IMR-90 (cell line): ENCODE data around the gene STK25. TPM values are rescaled to one million over a fixed set of nuclear protein-coding genes. Genes with fewer than 3 reads are reported as not detected.

ENCODE experiments used
- ATAC-seq: fragments of 200-7000 bp; cut with Tn5 transposase; 2 replicates; pipeline ENCODE4 v1.9.1; 2020; ENCODE audit warnings: low read depth, mild to moderate bottlenecking, moderate library complexity
- BruUV-seq: library from RNA; stranded (reverse); fragments of 400-500 nt; replicated peaks from 2 replicates; lab custom pipeline; 2021; lab: Mats Ljungman, UMichigan
- CTCF ChIA-PET: fragments of 300-600 bp; formaldehyde crosslinking; extraction: SDS; loops from one replicate; lab custom pipeline; 2021; ENCODE audit warnings: antibody characterized with exemption; lab: Yijun Ruan, JAX
- POLR2A ChIA-PET: fragments of 300-600 bp; sonication (Branson Sonifier 250); formaldehyde crosslinking; loops from one replicate; lab custom pipeline; 2022; ENCODE audit warnings: antibody characterized with exemption; ENCODE audit not compliant: unreplicated experiment; lab: Charles Lee
- DNase-seq: peaks from one replicate; pipeline ENCODE4 v3.0.0; 2013
- H2AFZ ChIP-seq: replicated peaks from 2 replicates; pipeline ENCODE3; 2013; ENCODE audit warnings: low read length, mild to moderate bottlenecking; ENCODE audit not compliant: poor library complexity
- H2AK5ac ChIP-seq: 2 replicates; pipeline ENCODE4 v1.6.1; 2013; ENCODE audit warnings: low read depth, low read length, inconsistent platforms
- H2AK9ac ChIP-seq: replicated peaks from 2 replicates; pipeline ENCODE3; 2013; ENCODE audit warnings: mild to moderate bottlenecking, low read depth, low read length, moderate library complexity; ENCODE audit not compliant: poor library complexity
- H2BK120ac ChIP-seq: 2 replicates; pipeline ENCODE4 v1.6.1; 2013; ENCODE audit warnings: low read depth, low read length, inconsistent platforms
- H2BK15ac ChIP-seq: 3 replicates; pipeline ENCODE4 v1.6.1; 2013; ENCODE audit warnings: low read depth, low read length, inconsistent platforms
- H2BK20ac ChIP-seq: 2 replicates; pipeline ENCODE4 v1.6.1; 2013; ENCODE audit warnings: low read depth, mild to moderate bottlenecking, inconsistent platforms, low read length, moderate library complexity
- H2BK5ac ChIP-seq: 2 replicates; pipeline ENCODE4 v1.6.1; 2013; ENCODE audit warnings: mild to moderate bottlenecking, low read depth, low read length, inconsistent platforms; ENCODE audit not compliant: poor library complexity, severe bottlenecking
- H3K14ac ChIP-seq: replicated peaks from 2 replicates; pipeline ENCODE4 v1.6.1; 2013; ENCODE audit warnings: low read depth, low read length, inconsistent platforms
- H3K18ac ChIP-seq: 2 replicates; pipeline ENCODE4 v1.6.1; 2013; ENCODE audit warnings: low read depth, low read length, control low read depth
- H3K23ac ChIP-seq: 2 replicates; pipeline ENCODE4 v1.6.1; 2013; ENCODE audit warnings: low read depth, low read length, inconsistent platforms
- H3K27ac ChIP-seq: 2 replicates; pipeline ENCODE4 v1.5.1; 2013; ENCODE audit warnings: mild to moderate bottlenecking, control low read depth, low read length; ENCODE audit not compliant: insufficient read depth
- H3K27me3 ChIP-seq: 2 replicates; pipeline ENCODE4 v1.6.1; 2013; ENCODE audit warnings: low read length; ENCODE audit not compliant: control insufficient read depth, insufficient read depth
- H3K36me3 ChIP-seq: 2 replicates; pipeline ENCODE4 v1.6.1; 2013; ENCODE audit warnings: low read length, mixed read lengths; ENCODE audit not compliant: control insufficient read depth, insufficient read depth
- H3K4ac ChIP-seq: 2 replicates; pipeline ENCODE4 v1.6.1; 2013; ENCODE audit warnings: low read depth, low read length, inconsistent platforms
- H3K4me1 ChIP-seq: 2 replicates; pipeline ENCODE4 v1.6.1; 2013; ENCODE audit warnings: low read length, mixed read lengths; ENCODE audit not compliant: control insufficient read depth, insufficient read depth
- H3K4me2 ChIP-seq: 2 replicates; pipeline ENCODE4 v1.6.1; 2013; ENCODE audit warnings: low read depth, mild to moderate bottlenecking, control low read depth, low read length, moderate library complexity
- H3K4me3 ChIP-seq: 2 replicates; pipeline ENCODE4 v1.5.1; 2013; ENCODE audit warnings: low read depth, mild to moderate bottlenecking, control low read depth, low read length, moderate library complexity; ENCODE audit not compliant: insufficient read depth
- H3K56ac ChIP-seq: 2 replicates; pipeline ENCODE4 v1.6.1; 2013; ENCODE audit warnings: low read length, inconsistent platforms; ENCODE audit not compliant: insufficient read depth; ENCODE audit errors: extremely low read depth
- H3K79me1 ChIP-seq, 2 experiments: 2 replicates each; pipeline ENCODE4 v1.6.1; 2013; ENCODE audit warnings: low read length in 2 of 2, inconsistent platforms in 1 of 2, low read depth in 1 of 2
- H3K9ac ChIP-seq: 2 replicates; pipeline ENCODE4 v1.6.1; 2013; ENCODE audit warnings: low read depth, low read length, control low read depth
- H3K9me1 ChIP-seq: 2 replicates; pipeline ENCODE4 v1.6.1; 2013; ENCODE audit warnings: low read length, inconsistent platforms; ENCODE audit not compliant: insufficient read depth
- H3K9me3 ChIP-seq: 2 replicates; pipeline ENCODE4 v1.6.1; 2013; ENCODE audit warnings: low read length; ENCODE audit not compliant: control insufficient read depth, insufficient read depth
- H4K20me1 ChIP-seq: 2 replicates; pipeline ENCODE4 v1.6.1; 2013; ENCODE audit warnings: low read length, inconsistent platforms; ENCODE audit not compliant: insufficient read depth
- H4K5ac ChIP-seq: 2 replicates; pipeline ENCODE4 v1.6.1; 2013; ENCODE audit warnings: mild to moderate bottlenecking, low read depth, low read length, control low read depth
- H4K8ac ChIP-seq, 2 experiments: 2 replicates each; pipeline ENCODE4 v1.6.1; 2013; ENCODE audit warnings: low read depth in 2 of 2, low read length in 2 of 2, control low read depth in 1 of 2, inconsistent platforms in 1 of 2
- H4K91ac ChIP-seq: 2 replicates; pipeline ENCODE4 v1.6.1; 2013; ENCODE audit warnings: low read depth, low read length, inconsistent platforms; ENCODE audit not compliant: insufficient read depth
- BHLHE40 ChIP-seq: fragments of 150-350 bp; IDR thresholded peaks from 2 replicates; pipeline ENCODE4 v1.6.1; 2016; ENCODE audit warnings: mild to moderate bottlenecking, low read depth, low read length
- CEBPB ChIP-seq: IDR thresholded peaks from 2 replicates; pipeline ENCODE4 v1.6.1; 2012; ENCODE audit warnings: low read depth, low read length, improper control_type of control experiment
- CHD1 ChIP-seq: IDR thresholded peaks from 2 replicates; pipeline ENCODE4 v1.6.1; 2012; ENCODE audit warnings: low read depth, low read length, improper control_type of control experiment
- ELK1 ChIP-seq: fragments of 150-350 bp; IDR thresholded peaks from 2 replicates; pipeline ENCODE4 v1.6.1; 2016; ENCODE audit warnings: low read depth, mild to moderate bottlenecking, low read length, moderate library complexity, borderline replicate concordance
- FOS ChIP-seq: fragments of 150-350 bp; IDR thresholded peaks from 2 replicates; pipeline ENCODE4 v1.6.1; 2016; ENCODE audit warnings: low read depth, low read length
- MAFK ChIP-seq: IDR thresholded peaks from 2 replicates; pipeline ENCODE4 v1.6.1; 2012; ENCODE audit warnings: low read depth, low read length, improper control_type of control experiment
- MAZ ChIP-seq: IDR thresholded peaks from 2 replicates; pipeline ENCODE4 v1.6.1; 2012; ENCODE audit warnings: low read depth, mild to moderate bottlenecking, low read length, improper control_type of control experiment, moderate library complexity, borderline replicate concordance
- MXI1 ChIP-seq: IDR thresholded peaks from 2 replicates; pipeline ENCODE4 v1.6.1; 2012; ENCODE audit warnings: low read depth, mild to moderate bottlenecking, low read length, moderate library complexity, borderline replicate concordance
- NFE2L2 ChIP-seq: fragments of 150-350 bp; IDR thresholded peaks from 2 replicates; pipeline ENCODE4 v1.6.1; 2016; ENCODE audit warnings: low read depth, mild to moderate bottlenecking, low read length
- POLR2A ChIP-seq: IDR thresholded peaks from 2 replicates; pipeline ENCODE4 v1.6.1; 2012; ENCODE audit warnings: mild to moderate bottlenecking, low read depth, low read length
- RAD21 ChIP-seq: IDR thresholded peaks from 2 replicates; pipeline ENCODE4 v1.6.1; 2012; ENCODE audit warnings: low read length, improper control_type of control experiment
- RCOR1 ChIP-seq: IDR thresholded peaks from 2 replicates; pipeline ENCODE4 v1.6.1; 2012; ENCODE audit warnings: mild to moderate bottlenecking, low read length, improper control_type of control experiment; ENCODE audit not compliant: insufficient replicate concordance
- RFX5 ChIP-seq: IDR thresholded peaks from 2 replicates; pipeline ENCODE4 v1.8.0; 2012; ENCODE audit warnings: low read depth, mild to moderate bottlenecking, low read length, moderate library complexity
- SMC3 ChIP-seq: fragments of 150-350 bp; IDR thresholded peaks from 2 replicates; pipeline ENCODE4 v1.6.1; 2016; ENCODE audit warnings: low read depth, mild to moderate bottlenecking, antibody characterized with exemption, low read length, moderate library complexity
- USF2 ChIP-seq: fragments of 150-350 bp; IDR thresholded peaks from 2 replicates; pipeline ENCODE4 v1.6.1; 2017; ENCODE audit warnings: mild to moderate bottlenecking, antibody characterized with exemption, low read length, low read depth
- WGBS, 2 experiments: methylation state at CpG; one replicate each; pipeline versions ENCODE4 v1.1.5 to v1.1.7; 2013; ENCODE audit warnings: missing lambda C conversion rate in 2 of 2; ENCODE audit not compliant: insufficient read length in 1 of 2; ENCODE audit errors: extremely low coverage in 2 of 2; 5-methylcytosine and 5-hydroxymethylcytosine counted together
- dilution Hi-C: fragments of 300-500 bp; cut with HindIII; formaldehyde crosslinking; loops from one replicate; pipeline ENCODE4 v1.14.3; 2018; ENCODE audit warnings: low sequenced_read_pairs; ENCODE audit not compliant: unreplicated experiment
- in situ Hi-C: fragments of 300-500 bp; cut with MboI; formaldehyde crosslinking; loops from 3 replicates; pipeline ENCODE4 v1.14.3; 2019; ENCODE audit warnings: low sequenced_read_pairs, inconsistent platforms, mixed read lengths
- intact Hi-C: fragments of 100-400 bp; cut with micrococcal nuclease; formaldehyde crosslinking; loops from 2 replicates; pipeline ENCODE4 v1.10.0; 2022
- polyA plus RNA-seq, 3 experiments: library from polyadenylated mRNA; depleted of rRNA; stranded (reverse); fragments of >200 nt; gene quantifications; 2 replicates each; pipeline ENCODE4 v1.2.3, GENCODE V29; 2012; ENCODE audit warnings: low replicate concordance in 1 of 3
- total RNA-seq: library from RNA; depleted of rRNA; stranded (reverse); fragments of >200 nt; gene quantifications from 2 replicates; pipeline ENCODE4 v1.2.3, GENCODE V29; 2012
- TF ChIP-seq, protein P1 (sequence below): conservative IDR thresholded peaks from 2 replicates; pipeline ENCODE4 v1.5.1; 2012; ENCODE audit warnings: mild to moderate bottlenecking, low read depth, low read length, improper control_type of control experiment

Gene STK25
- total and polyA plus RNA-seq, 2 of the 4 experiments (the other 2 are of a cell fraction), result 258 to 392 TPM

DNA sequence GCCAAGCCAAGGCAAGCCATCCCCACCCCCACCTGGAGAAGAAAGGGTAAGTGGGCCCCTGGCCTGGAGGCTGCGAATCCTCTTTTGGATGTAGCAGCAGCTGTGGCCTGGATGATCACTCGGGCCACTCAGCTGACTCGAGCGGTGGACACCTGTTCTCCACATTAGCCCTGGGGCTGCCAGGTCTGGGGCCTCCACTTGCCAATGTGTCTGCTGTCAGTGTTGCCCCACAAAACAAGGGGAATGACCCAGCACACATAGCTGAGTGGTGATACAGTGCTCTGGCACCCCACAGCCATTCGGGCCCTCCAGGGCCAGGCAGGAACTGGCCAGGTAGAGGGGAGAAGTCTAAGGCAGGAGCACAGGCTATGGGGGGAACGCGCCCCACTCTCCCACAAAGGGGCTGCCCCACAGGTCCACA, 2.6 kb downstream of the STK25 start:
- peaks cover 36% of the 10 kb centered on the region for H3K9me1 ChIP-seq
- peaks cover 17% of the 10 kb centered on the region for H3K4me1 ChIP-seq
- H3K9me3 ChIP-seq, result no peaks in the 10 kb centered on the region
- no peak overlapping the region for H3K14ac ChIP-seq
- H2AK9ac ChIP-seq, result peak overlapping the region; percentile 82
- no TSS peak for BruUV-seq
- H4K20me1 ChIP-seq, result peaks cover 59% of the 10 kb centered on the region
- H2BK15ac ChIP-seq, result no peak overlapping the region
- no peak overlapping the region for H3K4me2 ChIP-seq
- 94% methylated on average over 3 of the region's 7 CpGs; no CpG with 5 or more reads in 1 of the 2 experiments for WGBS, 2 experiments
- H3K27ac ChIP-seq, result no peak overlapping the region
- H2BK20ac ChIP-seq, result no peak overlapping the region
- ATAC-seq, result no peak
- H2BK5ac ChIP-seq, result no peak overlapping the region
- H2BK120ac ChIP-seq, result no peak overlapping the region
- CTCF ChIA-PET, result interaction anchor here (0.6 kb wide), 1 partner anchor 114 kb away, joined by 3 read pairs; no protein-coding TSS in a partner anchor
- no peaks in the 10 kb centered on the region for H3K27me3 ChIP-seq
- H4K91ac ChIP-seq, result no peak overlapping the region
- TF ChIP-seq NFE2L2 (no peak), FOS (no peak), MAZ (no peak), RFX5 (no peak), CHD1 (no peak), POLR2A (no peak), ELK1 (no peak), RCOR1 (no peak), SMC3 (no peak), BHLHE40 (no peak), CEBPB (no peak), USF2 (no peak), RAD21 (no peak), MAFK (no peak), MXI1 (no peak)
- TF ChIP-seq, protein P1, sequence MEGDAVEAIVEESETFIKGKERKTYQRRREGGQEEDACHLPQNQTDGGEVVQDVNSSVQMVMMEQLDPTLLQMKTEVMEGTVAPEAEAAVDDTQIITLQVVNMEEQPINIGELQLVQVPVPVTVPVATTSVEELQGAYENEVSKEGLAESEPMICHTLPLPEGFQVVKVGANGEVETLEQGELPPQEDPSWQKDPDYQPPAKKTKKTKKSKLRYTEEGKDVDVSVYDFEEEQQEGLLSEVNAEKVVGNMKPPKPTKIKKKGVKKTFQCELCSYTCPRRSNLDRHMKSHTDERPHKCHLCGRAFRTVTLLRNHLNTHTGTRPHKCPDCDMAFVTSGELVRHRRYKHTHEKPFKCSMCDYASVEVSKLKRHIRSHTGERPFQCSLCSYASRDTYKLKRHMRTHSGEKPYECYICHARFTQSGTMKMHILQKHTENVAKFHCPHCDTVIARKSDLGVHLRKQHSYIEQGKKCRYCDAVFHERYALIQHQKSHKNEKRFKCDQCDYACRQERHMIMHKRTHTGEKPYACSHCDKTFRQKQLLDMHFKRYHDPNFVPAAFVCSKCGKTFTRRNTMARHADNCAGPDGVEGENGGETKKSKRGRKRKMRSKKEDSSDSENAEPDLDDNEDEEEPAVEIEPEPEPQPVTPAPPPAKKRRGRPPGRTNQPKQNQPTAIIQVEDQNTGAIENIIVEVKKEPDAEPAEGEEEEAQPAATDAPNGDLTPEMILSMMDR, result no peak
- H4K8ac ChIP-seq, result no peak overlapping the region
- no peak for DNase-seq
- H2AFZ ChIP-seq, result no peak overlapping the region
- H3K9ac ChIP-seq, result no peak overlapping the region
- H3K4ac ChIP-seq, result no peak overlapping the region; the same call in 1 of the 2 replicates
- H3K56ac ChIP-seq, result no peak overlapping the region
- H3K79me1 ChIP-seq, result peaks cover 23 to 73% of the 10 kb centered on the region in 2 experiments
- intact Hi-C loops (loop anchor here (2.0 to 5.0 kb wide), 3 partner anchors 132 to 233 kb away; partner anchors contain the start of genes ATG4B and THAP4), dilution Hi-C loops (no loop called here), in situ Hi-C loops (no loop called here)
- POLR2A ChIA-PET, result no interaction called here
- H2AK5ac ChIP-seq, result no peak overlapping the region
- H4K5ac ChIP-seq, result no peak overlapping the region
- H3K36me3 ChIP-seq, result peaks cover 10% of the 10 kb centered on the region; the same call in 1 of the 2 replicates
- no peak overlapping the region for H3K4me3 ChIP-seq
- H3K23ac ChIP-seq, result no peak overlapping the region
- no peak overlapping the region for H3K18ac ChIP-seq
